Hindlimb muscle (tissue), 1 donor: ENCODE measurements around the gene CDK16. TPM values are rescaled to one million over a fixed set of nuclear protein-coding genes. Genes with fewer than 3 reads are reported as not detected.

Source experiments
- DNase-seq: peaks from one replicate; pipeline ENCODE4 v3.0.0-alpha.2; 2013
- polyA plus RNA-seq: library from polyadenylated mRNA; unstranded; fragments of 120-200 nt; gene quantifications from one replicate; pipeline ENCODE4 v1.2.1, GENCODE V29; 2013; ENCODE audit not compliant: insufficient read length

Gene CDK16
- 122 TPM for polyA plus RNA-seq

- DNase-seq, result peak; percentile 87
Measured at GRCh38 chrX:47218280-47218919, at the start of gene CDK16. Gene CDK16, plus strand, starts transcription at chrX:47218681. Its CDS starts 4,877 bp downstream, at chrX:47223558.

- DNase-seq, result no peak
Measured at GRCh38 chrX:47169273-47169672, 49.2 kb upstream of the CDK16 start.

GRCh38 chrX:47169726-47170515 lies 48.6 kb upstream of the CDK16 start:
- no peak for DNase-seq

GRCh38 chrX:47170861-47171692 lies 47.4 kb upstream of the CDK16 start:
- DNase-seq, result no peak

- DNase-seq, result no peak
Measured at GRCh38 chrX:47171996-47172395, 46.5 kb upstream of the CDK16 start.

- DNase-seq, result no peak
Measured at GRCh38 chrX:47172549-47172948, 45.9 kb upstream of the CDK16 start.

GRCh38 chrX:47172971-47173792 lies 45.3 kb upstream of the CDK16 start:
- DNase-seq, result no peak

- no peak for DNase-seq
Measured at GRCh38 chrX:47174376-47174775, 44.1 kb upstream of the CDK16 start.

- DNase-seq, result no peak
Measured at GRCh38 chrX:47174846-47175587, 43.5 kb upstream of the CDK16 start.

GRCh38 chrX:47175588-47175980 lies 42.9 kb upstream of the CDK16 start:
- no peak for DNase-seq

- DNase-seq, result no peak
Measured at GRCh38 chrX:47176101-47176740, 42.3 kb upstream of the CDK16 start.

GRCh38 chrX:47177079-47177478 lies 41.4 kb upstream of the CDK16 start:
- DNase-seq, result no peak

GRCh38 chrX:47178337-47178736 lies 40.1 kb upstream of the CDK16 start:
- no peak for DNase-seq

GRCh38 chrX:47179221-47179927 lies 39.1 kb upstream of the CDK16 start:
- DNase-seq, result no peak

GRCh38 chrX:47179928-47180255 lies 38.6 kb upstream of the CDK16 start:
- no peak for DNase-seq

GRCh38 chrX:47180346-47180745 lies 38.1 kb upstream of the CDK16 start:
- DNase-seq, result no peak

- no peak for DNase-seq
Measured at GRCh38 chrX:47181301-47181700, 37.2 kb upstream of the CDK16 start.

- no peak for DNase-seq
Measured at GRCh38 chrX:47182106-47182700, 36.3 kb upstream of the CDK16 start.

- DNase-seq, result no peak
Measured at GRCh38 chrX:47184486-47184885, 34.0 kb upstream of the CDK16 start.

- DNase-seq, result no peak
Measured at GRCh38 chrX:47185241-47185640, 33.2 kb upstream of the CDK16 start.
